Panc1 (cell line): ENCODE measurements around the gene EBF4. TPM values are rescaled to one million over a fixed set of nuclear protein-coding genes. Genes with fewer than 3 reads are reported as not detected.

Experiments used
- ATAC-seq: fragments of 200-7000 bp; cut with Tn5 transposase; 2 replicates; pipeline ENCODE4 v1.9.1; 2020; ENCODE audit warnings: mild to moderate bottlenecking, moderate library complexity
- BruUV-seq: library from RNA; stranded (reverse); fragments of 400-500 nt; replicated peaks from 2 replicates; lab custom pipeline; 2021; lab: Mats Ljungman, UMichigan
- CTCF ChIA-PET: fragments of 300-600 bp; sonication (Branson Sonifier 250); formaldehyde crosslinking; loops from one replicate; lab custom pipeline; 2022; ENCODE audit warnings: antibody characterized with exemption; lab: Charles Lee
- POLR2A ChIA-PET: fragments of 300-600 bp; sonication (Branson Sonifier 250); formaldehyde crosslinking; loops from one replicate; lab custom pipeline; 2022; ENCODE audit warnings: antibody characterized with exemption; lab: Charles Lee
- DNase-seq: peaks from one replicate; pipeline ENCODE4 v3.0.0-alpha.2; 2010; ENCODE audit warnings: low read depth, low spot score
- H3K27ac ChIP-seq: 2 replicates; pipeline ENCODE4 v1.5.1; 2011; ENCODE audit warnings: mild to moderate bottlenecking, low read length, inconsistent platforms
- H3K27me3 ChIP-seq: fragments of 200-500 bp; sonication (Bioruptor generic); 2 replicates; pipeline ENCODE4 v1.6.0; 2014; ENCODE audit warnings: low read length, inconsistent platforms; ENCODE audit not compliant: control insufficient read depth, insufficient read depth
- H3K36me3 ChIP-seq: fragments of 200-500 bp; sonication (Bioruptor generic); 2 replicates; pipeline ENCODE4 v1.5.1; 2014; ENCODE audit warnings: inconsistent platforms, mild to moderate bottlenecking, low read length, moderate library complexity; ENCODE audit not compliant: control insufficient read depth, insufficient read depth
- H3K4me1 ChIP-seq: 2 replicates; pipeline ENCODE4 v1.5.1; 2011; ENCODE audit warnings: inconsistent platforms, mild to moderate bottlenecking, low read length, moderate library complexity; ENCODE audit not compliant: control insufficient read depth, insufficient read depth
- H3K4me3 ChIP-seq, 2 experiments: 2 replicates each; pipeline ENCODE4 v1.5.1; 2011 to 2012; ENCODE audit warnings: low read depth in 2 of 2, low read length in 2 of 2, mild to moderate bottlenecking in 2 of 2, inconsistent platforms in 1 of 2, moderate library complexity in 1 of 2
- H3K9me3 ChIP-seq: fragments of 200-500 bp; sonication (Bioruptor generic); 2 replicates; pipeline ENCODE4 v1.5.1; 2014; ENCODE audit warnings: low read depth, mild to moderate bottlenecking, inconsistent platforms, low read length, moderate library complexity; ENCODE audit not compliant: control insufficient read depth, insufficient read depth
- CTCF ChIP-seq: fragments of 450-650 bp; IDR thresholded peaks from 2 replicates; pipeline ENCODE4 v1.5.1; 2017; ENCODE audit warnings: mild to moderate bottlenecking
- POLR2AphosphoS5 ChIP-seq: IDR thresholded peaks from 2 replicates; pipeline ENCODE4 v1.6.1; 2012; ENCODE audit warnings: mild to moderate bottlenecking, low read depth, low read length, moderate library complexity
- SIN3A ChIP-seq: IDR thresholded peaks from 2 replicates; pipeline ENCODE4 v1.6.1; 2012; ENCODE audit warnings: low read depth, mild to moderate bottlenecking, low read length, moderate library complexity, borderline replicate concordance; ENCODE audit not compliant: insufficient read depth
- TCF7L2 ChIP-seq: IDR thresholded peaks from 2 replicates; pipeline ENCODE4 v1.6.1; 2011; ENCODE audit warnings: mild to moderate bottlenecking, low read depth, low read length, inconsistent platforms
- in situ Hi-C: cut with HindIII; loops from 2 replicates; pipeline ENCODE4 v1.10.0; 2016; ENCODE audit warnings: low sequenced_read_pairs, low pct_unique_long_range_greater_than_20kb
- intact Hi-C: fragments of 100-400 bp; cut with micrococcal nuclease; formaldehyde crosslinking; loops from one replicate; pipeline ENCODE4 v1.10.0; 2022; ENCODE audit not compliant: unreplicated experiment
- total RNA-seq: library from RNA; stranded (reverse); gene quantifications from one replicate; pipeline ENCODE4 v1.2.1, GENCODE V29; 2021; ENCODE audit not compliant: unreplicated experiment
- TF ChIP-seq, protein P1 (sequence below), 2 experiments: IDR thresholded peaks; 2 replicates each; pipeline ENCODE4 v1.6.1; 2011 to 2012; ENCODE audit warnings: low read depth in 2 of 2, control low read depth in 1 of 2, low read length in 1 of 2, mild to moderate bottlenecking in 1 of 2, moderate library complexity in 1 of 2; ENCODE audit not compliant: insufficient read depth in 1 of 2

Gene EBF4
- total RNA-seq, 1 experiment from 2014 or later, result 6.8 TPM

DNA sequence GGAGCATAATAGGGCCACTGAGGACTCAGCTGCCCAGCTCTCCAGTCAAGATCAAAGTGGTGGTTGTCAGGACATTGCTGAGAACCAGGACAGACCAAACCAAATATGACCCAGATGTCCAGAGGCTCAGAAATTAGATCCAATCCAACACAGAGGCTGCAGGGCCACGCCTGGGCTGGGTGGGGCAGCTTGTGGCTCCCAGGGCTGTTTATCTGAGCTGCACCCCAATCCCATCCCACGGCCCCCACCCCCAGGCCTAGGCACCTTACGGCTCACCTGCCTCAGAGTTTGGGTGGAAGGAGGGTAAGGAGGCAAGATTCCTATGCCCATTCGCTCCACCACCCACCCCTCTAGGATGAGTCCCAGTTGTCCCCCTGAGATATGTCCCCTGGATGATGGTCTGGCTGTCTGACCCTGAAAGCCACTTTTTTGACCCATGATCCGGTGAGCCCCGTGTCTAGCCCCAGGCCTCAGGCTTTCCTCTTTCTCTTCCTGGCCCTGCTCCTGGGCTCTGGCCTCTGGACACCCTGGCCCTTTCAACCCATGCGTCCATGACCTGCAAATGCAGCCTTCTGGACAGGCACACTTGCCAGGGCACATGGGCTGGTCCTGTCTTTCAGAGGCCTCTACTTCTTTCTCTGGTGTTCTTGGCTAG is 67.8 kb downstream of the EBF4 start (continued):
- TF ChIP-seq, protein P1, sequence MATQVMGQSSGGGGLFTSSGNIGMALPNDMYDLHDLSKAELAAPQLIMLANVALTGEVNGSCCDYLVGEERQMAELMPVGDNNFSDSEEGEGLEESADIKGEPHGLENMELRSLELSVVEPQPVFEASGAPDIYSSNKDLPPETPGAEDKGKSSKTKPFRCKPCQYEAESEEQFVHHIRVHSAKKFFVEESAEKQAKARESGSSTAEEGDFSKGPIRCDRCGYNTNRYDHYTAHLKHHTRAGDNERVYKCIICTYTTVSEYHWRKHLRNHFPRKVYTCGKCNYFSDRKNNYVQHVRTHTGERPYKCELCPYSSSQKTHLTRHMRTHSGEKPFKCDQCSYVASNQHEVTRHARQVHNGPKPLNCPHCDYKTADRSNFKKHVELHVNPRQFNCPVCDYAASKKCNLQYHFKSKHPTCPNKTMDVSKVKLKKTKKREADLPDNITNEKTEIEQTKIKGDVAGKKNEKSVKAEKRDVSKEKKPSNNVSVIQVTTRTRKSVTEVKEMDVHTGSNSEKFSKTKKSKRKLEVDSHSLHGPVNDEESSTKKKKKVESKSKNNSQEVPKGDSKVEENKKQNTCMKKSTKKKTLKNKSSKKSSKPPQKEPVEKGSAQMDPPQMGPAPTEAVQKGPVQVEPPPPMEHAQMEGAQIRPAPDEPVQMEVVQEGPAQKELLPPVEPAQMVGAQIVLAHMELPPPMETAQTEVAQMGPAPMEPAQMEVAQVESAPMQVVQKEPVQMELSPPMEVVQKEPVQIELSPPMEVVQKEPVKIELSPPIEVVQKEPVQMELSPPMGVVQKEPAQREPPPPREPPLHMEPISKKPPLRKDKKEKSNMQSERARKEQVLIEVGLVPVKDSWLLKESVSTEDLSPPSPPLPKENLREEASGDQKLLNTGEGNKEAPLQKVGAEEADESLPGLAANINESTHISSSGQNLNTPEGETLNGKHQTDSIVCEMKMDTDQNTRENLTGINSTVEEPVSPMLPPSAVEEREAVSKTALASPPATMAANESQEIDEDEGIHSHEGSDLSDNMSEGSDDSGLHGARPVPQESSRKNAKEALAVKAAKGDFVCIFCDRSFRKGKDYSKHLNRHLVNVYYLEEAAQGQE (IDR thresholded peaks at IDR 0.05; ENCODE audit: insufficient read depth in 1 of 2, low read depth in 2 of 2, low read length in 1 of 2), result no peak

- no peak overlapping the region for H3K27ac ChIP-seq
- TF ChIP-seq SIN3A, result no peak
- TF ChIP-seq CTCF, result no peak
- no peaks in the 10 kb centered on the region for H3K9me3 ChIP-seq
- in situ Hi-C loops, result no loop called here
- H3K27me3 ChIP-seq, result no peaks in the 10 kb centered on the region
- no peak overlapping the region for H3K4me3 ChIP-seq
- H3K4me1 ChIP-seq, result no peaks in the 10 kb centered on the region
- H3K36me3 ChIP-seq, result no peaks in the 10 kb centered on the region
- POLR2A ChIA-PET, result no interaction called here
- DNase-seq, result no peak
- CTCF ChIA-PET, result no interaction called here
- BruUV-seq, result no TSS peak
- intact Hi-C loops, result no loop called here
- no peak for ATAC-seq
Observed at GRCh38 chr20:2760952-2761305, 68.3 kb downstream of the EBF4 start.

DNA sequence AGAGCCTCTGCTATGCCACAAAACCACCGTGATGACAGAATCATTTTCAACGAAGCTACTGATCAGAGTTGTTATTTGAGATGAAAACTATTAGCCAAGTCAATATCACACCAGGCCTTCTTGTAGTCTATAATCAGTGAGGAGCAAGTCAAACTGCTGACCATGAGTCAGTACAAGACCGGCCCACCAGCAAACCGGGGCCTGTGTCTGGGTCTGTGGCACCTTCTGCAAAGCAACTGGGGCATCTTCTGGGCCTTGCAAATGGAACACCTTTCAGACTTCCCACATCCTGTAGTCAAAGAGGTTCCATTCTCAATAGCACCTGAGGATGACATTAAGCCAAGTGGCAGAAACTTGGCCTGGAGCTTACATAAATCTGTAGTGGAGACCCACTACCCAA is 69.3 kb downstream of the EBF4 start:
- DNase-seq (no peak), ATAC-seq (no peak)
- no peaks in the 10 kb centered on the region for H3K9me3 ChIP-seq
- no TSS peak for BruUV-seq
- TF ChIP-seq, protein P1 (IDR thresholded peaks at IDR 0.05; ENCODE audit: insufficient read depth in 1 of 2, low read depth in 2 of 2, low read length in 1 of 2), result no peak
- TF ChIP-seq CTCF, result no peak
- TF ChIP-seq SIN3A, result no peak
- TF ChIP-seq TCF7L2, result no peak
- TF ChIP-seq POLR2AphosphoS5, result no peak
- ChIA-PET POLR2A (no interaction called here), CTCF (no interaction called here)
- no peak overlapping the region for H3K27ac ChIP-seq
- no peaks in the 10 kb centered on the region for H3K36me3 ChIP-seq
- H3K4me3 ChIP-seq, result no peak overlapping the region
- intact Hi-C loops, result no loop called here
- H3K27me3 ChIP-seq, result no peaks in the 10 kb centered on the region; the same call in 1 of the 2 replicates
- no peaks in the 10 kb centered on the region for H3K4me1 ChIP-seq
- in situ Hi-C loops, result no loop called here
